K562 (cell line): ENCODE measurements around the gene ADGRL3. TPM values are rescaled to one million over a fixed set of nuclear protein-coding genes. Genes with fewer than 3 reads are reported as not detected.

Experiments used
- ATAC-seq: fragments of 200-7000 bp; cut with Tn5 transposase; 3 replicates; pipeline ENCODE4 v1.9.1; 2020; ENCODE audit warnings: moderate library complexity
- BruUV-seq: library from RNA; stranded (reverse); fragments of 400-500 nt; replicated peaks from 2 replicates; lab custom pipeline; 2021; lab: Mats Ljungman, UMichigan
- CTCF ChIA-PET: fragments of 300-600 bp; formaldehyde crosslinking; extraction: SDS; loops from one replicate; lab custom pipeline; 2021; ENCODE audit warnings: low intra/inter-chr PET ratio; lab: Yijun Ruan, JAX
- POLR2A ChIA-PET: fragments of 300-600, 350-650 bp; sonication (Branson Sonifier 250); formaldehyde crosslinking; extraction: SDS; loops from one replicate; lab custom pipeline; 2021; ENCODE audit warnings: antibody characterized with exemption, inconsistent platforms; lab: Yijun Ruan, JAX
- DNase-seq, 4 experiments: peaks; one replicate each; pipeline versions ENCODE4 v3.0.0 to v3.0.0-alpha.2; 2011 to 2018; ENCODE audit warnings: low spot score in 3 of 4, mixed read lengths in 3 of 4; ENCODE audit errors: extremely low read depth in 1 of 4
- FAIRE-seq: peaks from 2 replicates; lab custom pipeline; 2011; peaks lifted over from hg19 to GRCh38; lab: Jason Lieb, UNC
- H2AFZ ChIP-seq: 2 replicates; pipeline ENCODE4 v1.6.0; 2011; ENCODE audit warnings: low read depth, low read length, control low read depth, inconsistent platforms
- H3K27ac ChIP-seq: fragments of 200-600 bp; 3 replicates; pipeline ENCODE4 v1.8.0; 2011; ENCODE audit warnings: low read depth, mild to moderate bottlenecking, control low read depth, inconsistent platforms, low read length, moderate library complexity, mixed read lengths; ENCODE audit errors: extremely low read depth
- H3K27me3 ChIP-seq, 2 experiments: fragments of 300-600 bp in 1 of 2; 2 replicates in 1 of 2; 3 replicates in 1 of 2; pipeline versions ENCODE4 v1.6.0 to v1.8.0; 2011; ENCODE audit warnings: inconsistent platforms in 2 of 2, low read length in 2 of 2, mild to moderate bottlenecking in 1 of 2, mixed read lengths in 1 of 2, moderate library complexity in 1 of 2; ENCODE audit not compliant: control insufficient read depth in 2 of 2, insufficient read depth in 2 of 2
- H3K36me3 ChIP-seq: fragments of 300-600 bp; 3 replicates; pipeline ENCODE4 v1.8.0; 2011; ENCODE audit warnings: mild to moderate bottlenecking, low read length, inconsistent platforms; ENCODE audit not compliant: control insufficient read depth, insufficient read depth
- H3K4me1 ChIP-seq, 2 experiments: fragments of 200-600 bp in 1 of 2; replicated peaks in 1 of 2; 2 replicates in 1 of 2; 3 replicates in 1 of 2; pipeline versions ENCODE4 v1.5.1 to v1.8.0; 2011; ENCODE audit warnings: inconsistent platforms in 2 of 2, low read length in 2 of 2, mild to moderate bottlenecking in 1 of 2, mixed read lengths in 1 of 2, moderate library complexity in 1 of 2; ENCODE audit not compliant: control insufficient read depth in 2 of 2, insufficient read depth in 2 of 2
- H3K4me2 ChIP-seq: 2 replicates; pipeline ENCODE4 v1.6.1; 2011; ENCODE audit warnings: low read length, control low read depth, inconsistent platforms, mixed read lengths; ENCODE audit not compliant: insufficient read depth
- H3K4me3 ChIP-seq: fragments of 200-600 bp; sonication (generic), shearing (Covaris generic); 2 replicates; pipeline ENCODE4 v1.5.1; 2016; ENCODE audit warnings: control low read depth, inconsistent platforms
- H3K79me2 ChIP-seq: fragments of 200-600 bp; 3 replicates; pipeline ENCODE4 v1.8.0; 2011; ENCODE audit warnings: low read length, inconsistent platforms; ENCODE audit not compliant: control insufficient read depth, insufficient read depth
- H3K9ac ChIP-seq, 2 experiments: 2 replicates each; pipeline versions ENCODE4 v1.6.0 to v1.6.1; 2011; ENCODE audit warnings: low read depth in 2 of 2, low read length in 2 of 2, control low read depth in 1 of 2, inconsistent platforms in 1 of 2, mild to moderate bottlenecking in 1 of 2, mixed read lengths in 1 of 2; ENCODE audit not compliant: insufficient read depth in 1 of 2
- H3K9me1 ChIP-seq: one replicate; pipeline ENCODE4 v1.6.0; 2011; ENCODE audit warnings: inconsistent platforms, mild to moderate bottlenecking, low read length, moderate library complexity; ENCODE audit not compliant: control insufficient read depth, insufficient read depth
- H3K9me3 ChIP-seq: replicated peaks from 2 replicates; pipeline ENCODE4 v1.5.1; 2011; ENCODE audit warnings: low read depth, low read length, inconsistent platforms; ENCODE audit not compliant: control insufficient read depth, insufficient read depth
- H4K20me1 ChIP-seq: replicated peaks from 2 replicates; pipeline ENCODE4 v1.6.1; 2011; ENCODE audit warnings: low read length, inconsistent platforms, mixed read lengths; ENCODE audit not compliant: control insufficient read depth, insufficient read depth
- CSDE1 ChIP-seq, 2 experiments: fragments of 450-650 bp; IDR thresholded peaks; 2 replicates each; pipeline ENCODE4 v1.6.1; 2016; ENCODE audit warnings: mild to moderate bottlenecking in 1 of 2
- DMBX1 ChIP-seq: fragments of 250-450 bp; sonication (Bioruptor Pico); IDR thresholded peaks from 2 replicates; pipeline ENCODE4 v1.8.0; 2022; ENCODE audit warnings: inconsistent platforms, mild to moderate bottlenecking, moderate library complexity, borderline replicate concordance
- HDAC2 ChIP-seq: fragments of 450-650 bp; IDR thresholded peaks from 2 replicates; pipeline ENCODE4 v1.6.1; 2016; ENCODE audit warnings: mild to moderate bottlenecking
- KAT7 ChIP-seq: sonication (generic); formaldehyde crosslinking; IDR thresholded peaks from 2 replicates; pipeline ENCODE4 v1.8.0; 2022; ENCODE audit warnings: missing genetic modification reagents, mild to moderate bottlenecking, borderline replicate concordance
- PHB ChIP-seq: fragments of 250-450 bp; sonication (Bioruptor Pico); IDR thresholded peaks from 2 replicates; pipeline ENCODE4 v1.5.0; 2021
- RAD21 ChIP-seq, 2 experiments: fragments of 250-450 bp in 1 of 2; fragments of 450-650 bp in 1 of 2; sonication (Bioruptor Pico) in 1 of 2; formaldehyde crosslinking in 1 of 2; IDR thresholded peaks in 1 of 2; conservative IDR thresholded peaks in 1 of 2; 2 replicates each; pipeline versions ENCODE4 v1.4.0 to v1.8.0; 2020 to 2022; ENCODE audit warnings: mild to moderate bottlenecking in 2 of 2, moderate library complexity in 1 of 2
- SIRT6 ChIP-seq: IDR thresholded peaks from one replicate; pipeline ENCODE4 v1.6.1; 2012; ENCODE audit warnings: low read depth, mild to moderate bottlenecking, control low read depth, inconsistent platforms, low read length, moderate library complexity
- SRSF9 ChIP-seq: fragments of 200-400 bp; formaldehyde crosslinking; IDR thresholded peaks from 2 replicates; pipeline ENCODE4 v1.6.1; 2017; ENCODE audit warnings: low read depth, low read length, borderline replicate concordance
- TRIM25 ChIP-seq: fragments of 450-650 bp; IDR thresholded peaks from 2 replicates; pipeline ENCODE4 v1.7.0; 2016; ENCODE audit warnings: borderline replicate concordance
- ZNF143 ChIP-seq: sonication (generic); formaldehyde crosslinking; IDR thresholded peaks from 2 replicates; pipeline ENCODE4 v1.9.0; 2022; ENCODE audit warnings: mild to moderate bottlenecking, missing genetic modification reagents
- ZNF639 ChIP-seq, 2 experiments: fragments of 200-800 bp in 1 of 2; sonication (Bioruptor generic) in 1 of 2; sonication (generic) in 1 of 2; formaldehyde crosslinking in 1 of 2; IDR thresholded peaks in 1 of 2; conservative IDR thresholded peaks in 1 of 2; 2 replicates each; pipeline versions ENCODE4 v1.5.0 to v1.6.1; 2016 to 2020; ENCODE audit warnings: missing compliant biosample characterization in 1 of 2, missing genetic modification characterization in 1 of 2, missing genetic modification reagents in 1 of 2
- WGBS: fragments of 100-300 bp; shearing (Covaris generic); methylation state at CpG from one replicate; pipeline ENCODE4 v1.1.6; 2016; ENCODE audit warnings: low coverage, mixed read lengths; ENCODE audit not compliant: insufficient coverage; ENCODE audit errors: missing lambda C conversion rate; 5-methylcytosine and 5-hydroxymethylcytosine counted together
- in situ Hi-C: fragments of 300-500 bp; cut with MboI; formaldehyde crosslinking; loops from 4 replicates; pipeline ENCODE4 v1.15.0; 2018; ENCODE audit warnings: inconsistent platforms, mixed read lengths
- intact Hi-C: fragments of 100-400 bp; cut with micrococcal nuclease; formaldehyde crosslinking; loops from 2 replicates; pipeline ENCODE4 v1.14.2; 2022
- polyA plus RNA-seq, 8 experiments: library from polyadenylated mRNA; depleted of rRNA in 4 of 8; stranded (reverse) in 5 of 8; unstranded in 3 of 8; fragments of >200 nt; fragmentation: Nextera tagmentation in 2 of 8; fragmentation: Illumina TruSeq in 1 of 8; extraction: Ambion mirVana in 2 of 8; extraction: Trizol in 1 of 8; gene quantifications; 2 replicates each; pipeline versions ENCODE4 v1.2.1 to v1.2.3, GENCODE V29; 2011 to 2014; ENCODE audit warnings: inconsistent platforms in 1 of 8, missing spikeins in 1 of 8
- total RNA-seq, 7 experiments: library from RNA; depleted of rRNA in 6 of 7; stranded (reverse); fragments of >200 nt in 6 of 7; fragmentation: Illumina TruSeq in 2 of 7; extraction: Trizol in 2 of 7; gene quantifications; 2 replicates each; pipeline versions ENCODE4 v1.2.1 to v1.2.3, GENCODE V29; 2011 to 2021; ENCODE audit warnings: low replicate concordance in 1 of 7

Gene ADGRL3
- total and polyA plus RNA-seq, 9 of the 15 experiments (the other 6 are each of a cell fraction or from before 2014, with no cell fraction given) = 0.03 to 0.14 (median 0.04) TPM; not detected in 2

- Histone ChIP-seq H3K9me3 (no peaks in the 10 kb centered on the region), H3K27me3 (0 out of 5 replicates have a peak, but pooled peaks cover 0 to 4% of the 10 kb centered on the region in 2 experiments), H2AFZ (no peak overlapping the region), H3K4me3 (no peak overlapping the region), H3K4me1 (peaks cover 0 to 3% of the 10 kb centered on the region in 2 experiments; a peak in 1 of 5 replicates), H3K27ac (no peak overlapping the region), H3K9ac (no peak overlapping the region), H3K9me1 (no peaks in the 10 kb centered on the region), H3K4me2 (no peak overlapping the region), H4K20me1 (no peaks in the 10 kb centered on the region), H3K79me2 (no peaks in the 10 kb centered on the region), H3K36me3 (no peaks in the 10 kb centered on the region)
- 80% methylated on average over 1 of the region's 1 CpG for WGBS
- DNase-seq (no peak), ATAC-seq (no peak), FAIRE-seq (no peak)
- in situ Hi-C loops = no loop called here
- ChIA-PET POLR2A (no interaction called here), CTCF (no interaction called here)
- TF ChIP-seq CSDE1 (IDR thresholded peaks at IDR 0.05) (no peak), ZNF639 (CRISPR knock-in tag; conservative IDR thresholded peaks at IDR 0.05 in 1 of 2, IDR thresholded peaks at IDR 0.05 in 1 of 2) (no peak), SRSF9 (no peak), DMBX1 (CRISPR knock-in tag) (no peak), HDAC2 (no peak), ZNF143 (CRISPR knock-in tag) (no peak), TRIM25 (no peak), SIRT6 (no peak), RAD21 (CRISPR knock-in tag; conservative IDR thresholded peaks at IDR 0.05 in 1 of 2, IDR thresholded peaks at IDR 0.05 in 1 of 2) (no peak), KAT7 (CRISPR knock-in tag) (no peak), PHB (CRISPR knock-in tag) (no peak)
- intact Hi-C loops = no loop called here
- no TSS peak for BruUV-seq
These were observed 1.4 kb upstream of the ADGRL3 start for GRCh38 chr4:61198686-61199085.
